ENCODE measurements around the gene OLFM2. TPM values are rescaled to one million over a fixed set of nuclear protein-coding genes. Genes with fewer than 3 reads are reported as not detected.

Gene OLFM2
- total RNA-seq, 4 donors from 2014 or later: 0.25 to 0.78 TPM; not detected in 2

DNA sequence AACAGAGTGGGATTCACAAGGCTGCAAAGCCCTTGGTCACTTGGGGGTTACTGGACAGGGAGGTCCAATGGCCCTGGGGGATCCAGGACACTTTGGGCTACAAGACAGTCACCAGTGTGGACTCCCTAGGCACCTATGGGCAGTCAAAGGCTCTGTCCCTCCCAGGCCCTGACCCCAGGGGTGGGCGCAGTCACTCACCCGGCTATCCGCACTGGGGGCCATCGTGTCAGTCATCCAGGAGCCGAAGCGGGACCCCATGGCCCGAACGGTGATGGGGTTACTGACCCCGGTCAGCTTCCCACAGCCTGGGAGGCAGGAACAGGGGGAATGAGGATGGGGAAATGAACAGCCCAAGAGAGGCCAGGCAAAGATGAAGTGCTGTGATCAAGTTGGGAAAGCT lies 79.7 kb downstream of the OLFM2 start:
- Histone ChIP-seq H3K4me3 (no peak overlapping the region), H3K9me3 (no peaks in the 10 kb centered on the region), H3K4me1 (no peaks in the 10 kb centered on the region), H3K27ac (no peak overlapping the region), H3K27me3 (no peaks in the 10 kb centered on the region), H3K36me3 (no peaks in the 10 kb centered on the region)
- no peak for ATAC-seq
- TF ChIP-seq POLR2A (IDR thresholded peaks at IDR 0.05): no peak
- TF ChIP-seq, protein P1, sequence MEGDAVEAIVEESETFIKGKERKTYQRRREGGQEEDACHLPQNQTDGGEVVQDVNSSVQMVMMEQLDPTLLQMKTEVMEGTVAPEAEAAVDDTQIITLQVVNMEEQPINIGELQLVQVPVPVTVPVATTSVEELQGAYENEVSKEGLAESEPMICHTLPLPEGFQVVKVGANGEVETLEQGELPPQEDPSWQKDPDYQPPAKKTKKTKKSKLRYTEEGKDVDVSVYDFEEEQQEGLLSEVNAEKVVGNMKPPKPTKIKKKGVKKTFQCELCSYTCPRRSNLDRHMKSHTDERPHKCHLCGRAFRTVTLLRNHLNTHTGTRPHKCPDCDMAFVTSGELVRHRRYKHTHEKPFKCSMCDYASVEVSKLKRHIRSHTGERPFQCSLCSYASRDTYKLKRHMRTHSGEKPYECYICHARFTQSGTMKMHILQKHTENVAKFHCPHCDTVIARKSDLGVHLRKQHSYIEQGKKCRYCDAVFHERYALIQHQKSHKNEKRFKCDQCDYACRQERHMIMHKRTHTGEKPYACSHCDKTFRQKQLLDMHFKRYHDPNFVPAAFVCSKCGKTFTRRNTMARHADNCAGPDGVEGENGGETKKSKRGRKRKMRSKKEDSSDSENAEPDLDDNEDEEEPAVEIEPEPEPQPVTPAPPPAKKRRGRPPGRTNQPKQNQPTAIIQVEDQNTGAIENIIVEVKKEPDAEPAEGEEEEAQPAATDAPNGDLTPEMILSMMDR (IDR thresholded peaks at IDR 0.05 in 4 of 5, conservative IDR thresholded peaks at IDR 0.05 in 1 of 5): no peak
- intact Hi-C loops (cut with DNase I; ENCODE audit: low total_unique reads): no loop called here
- no peak for DNase-seq
- in situ Hi-C loops (cut with MboI; ENCODE audit: low sequenced_read_pairs in 4 of 4): no loop called here

DNA sequence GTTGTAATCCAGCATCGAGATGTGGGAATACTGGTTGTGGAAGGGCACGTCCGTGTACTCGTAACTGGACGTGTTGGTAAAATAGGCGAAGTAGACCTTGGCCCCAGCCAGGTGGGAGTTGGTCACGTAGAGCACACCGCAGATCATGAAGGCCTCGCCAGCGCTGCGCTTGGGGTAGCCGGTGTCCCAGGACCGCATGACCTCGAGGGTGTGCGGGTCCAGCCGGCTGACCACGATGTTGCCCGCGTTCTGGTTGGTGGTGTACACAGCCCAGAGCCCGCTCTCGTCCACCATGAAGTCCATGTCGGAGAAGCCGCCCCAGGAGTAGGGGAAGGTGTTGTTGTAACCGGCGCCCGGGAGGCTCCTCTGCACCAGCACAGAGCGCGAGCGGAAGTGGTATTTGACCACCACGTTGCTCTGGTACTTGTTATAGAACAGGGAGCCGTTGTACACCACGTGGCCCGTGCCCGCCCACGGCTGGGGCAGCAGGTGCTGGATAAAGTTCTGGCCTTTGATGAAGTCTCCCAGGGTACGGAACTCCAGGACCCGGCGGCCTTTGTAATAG lies 82.0 kb downstream of the OLFM2 start:
- TF ChIP-seq, protein P1 (IDR thresholded peaks at IDR 0.05 in 4 of 5, conservative IDR thresholded peaks at IDR 0.05 in 1 of 5): no peak
- TF ChIP-seq POLR2A (IDR thresholded peaks at IDR 0.05): no peak
- in situ Hi-C loops (cut with MboI; ENCODE audit: low sequenced_read_pairs in 4 of 4) (no loop called here), intact Hi-C loops (cut with DNase I; ENCODE audit: low total_unique reads) (no loop called here)
- Histone ChIP-seq H3K4me3 (no peak overlapping the region), H3K36me3 (no peaks in the 10 kb centered on the region), H3K27me3 (no peaks in the 10 kb centered on the region), H3K9me3 (no peaks in the 10 kb centered on the region), H3K27ac (no peak overlapping the region), H3K4me1 (no peaks in the 10 kb centered on the region)
- ATAC-seq (no peak), DNase-seq (no peak)

DNA sequence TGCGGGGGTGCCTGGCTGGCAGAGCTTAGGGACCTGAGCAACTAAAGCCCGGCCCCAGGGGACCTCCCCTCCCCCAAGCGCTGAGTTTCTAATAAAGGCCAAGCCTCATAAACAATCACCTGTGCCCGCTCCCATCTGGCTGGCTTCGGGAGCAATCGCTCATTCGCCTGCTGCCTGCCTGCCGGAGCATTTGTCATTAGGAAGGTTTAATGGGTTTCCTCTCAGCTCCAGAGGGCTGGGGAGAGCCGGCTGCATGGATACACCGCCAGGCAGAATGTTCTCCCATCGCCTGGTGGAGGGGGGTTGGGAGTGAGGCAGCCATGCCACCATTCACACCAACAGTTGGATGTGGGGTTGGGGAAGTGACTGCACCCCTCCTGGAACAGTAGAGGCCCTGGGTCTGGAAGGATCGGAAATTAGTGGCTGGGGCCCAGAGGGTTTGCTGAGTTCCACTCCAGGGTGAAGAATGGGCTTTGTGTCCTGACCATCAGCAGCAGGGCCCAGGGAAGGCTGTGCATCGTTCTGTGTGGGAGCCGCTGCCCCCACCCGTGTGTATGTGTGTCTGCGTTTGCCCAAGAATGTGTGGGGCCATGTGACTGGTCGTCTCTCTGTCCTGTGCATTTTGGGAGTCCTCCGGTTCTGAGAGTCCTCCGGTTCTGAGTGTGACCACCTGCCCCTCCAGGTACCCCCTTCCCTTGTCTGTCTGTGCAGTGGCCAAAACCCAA lies 85.9 kb downstream of the OLFM2 start:
- in situ Hi-C loops (cut with MboI; ENCODE audit: low sequenced_read_pairs in 4 of 4) (no loop called here), intact Hi-C loops (cut with DNase I; ENCODE audit: low total_unique reads) (no loop called here)
- Histone ChIP-seq H3K4me1 (no peaks in the 10 kb centered on the region), H3K9me3 (no peaks in the 10 kb centered on the region), H3K4me3 (no peak overlapping the region), H3K36me3 (peaks cover 0 to 10% of the 10 kb centered on the region in 2 donors), H3K27me3 (no peaks in the 10 kb centered on the region), H3K27ac (no peak overlapping the region)
- TF ChIP-seq, protein P1 (IDR thresholded peaks at IDR 0.05 in 4 of 5, conservative IDR thresholded peaks at IDR 0.05 in 1 of 5): no peak
- TF ChIP-seq POLR2A (IDR thresholded peaks at IDR 0.05): no peak
- no peak for DNase-seq
- no peak for ATAC-seq

DNA sequence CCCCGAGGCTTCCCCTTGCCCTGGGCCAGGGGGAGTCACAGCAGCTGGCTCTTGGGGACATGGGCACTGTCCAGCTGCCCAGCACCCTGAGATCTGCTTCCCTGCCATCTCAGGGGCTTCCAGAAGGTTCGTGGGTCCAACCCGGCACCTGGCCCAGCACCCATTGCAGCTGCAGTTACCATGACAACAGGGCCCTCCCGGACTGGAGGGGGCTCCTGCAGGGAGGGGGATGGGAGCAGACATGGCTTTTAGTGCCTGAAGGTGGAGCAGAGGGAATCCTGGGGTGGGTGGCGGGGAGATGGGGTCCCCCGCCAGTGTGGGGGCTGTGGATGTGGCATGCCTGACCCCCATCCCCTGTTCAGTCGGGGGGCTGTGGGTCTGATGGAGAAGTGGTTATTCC lies 86.5 kb downstream of the OLFM2 start:
- Histone ChIP-seq H3K4me1 (no peaks in the 10 kb centered on the region), H3K4me3 (no peak overlapping the region), H3K9me3 (no peaks in the 10 kb centered on the region), H3K36me3 (peaks cover 0 to 13% of the 10 kb centered on the region in 2 donors), H3K27ac (no peak overlapping the region), H3K27me3 (no peaks in the 10 kb centered on the region)
- in situ Hi-C loops (cut with MboI; ENCODE audit: low sequenced_read_pairs in 4 of 4) (no loop called here), intact Hi-C loops (cut with DNase I; ENCODE audit: low total_unique reads) (no loop called here)
- no peak for ATAC-seq
- TF ChIP-seq, protein P1 (IDR thresholded peaks at IDR 0.05 in 4 of 5, conservative IDR thresholded peaks at IDR 0.05 in 1 of 5): no peak
- no peak for TF ChIP-seq POLR2A (IDR thresholded peaks at IDR 0.05)
- no peak for DNase-seq
